ENCODE results near the gene MFAP1.
"Not testable (repeated sequence)": the region's sequence is repeated elsewhere in the genome, so short reads cannot be mapped to it uniquely, and the experiment has no call there.

The MFAP1 gene

GRCh38 chr15:43824302-43825246 is at the start of gene MFAP1:
Gene MFAP1 (minus strand): TSS chr15:43824690. CDS start chr15:43824569, 121 bp downstream.
- peak; percentile 84 for DNase-seq (ENCODE audit: low read depth)

- DNase-seq (ENCODE audit: low read depth) = no peak
Observed at GRCh38 chr15:43873651-43874050, 49.2 kb upstream of the MFAP1 start.

- no peak for DNase-seq (ENCODE audit: low read depth)
Observed at GRCh38 chr15:43872416-43873020, 48.0 kb upstream of the MFAP1 start.

- DNase-seq (ENCODE audit: low read depth) = no peak
Observed at GRCh38 chr15:43871835-43872234, 47.3 kb upstream of the MFAP1 start.

- DNase-seq (ENCODE audit: low read depth) = no peak
Observed at GRCh38 chr15:43868406-43868805, 43.9 kb upstream of the MFAP1 start.

GRCh38 chr15:43867096-43867495 is 42.6 kb upstream of the MFAP1 start:
- DNase-seq (ENCODE audit: low read depth) = no peak

GRCh38 chr15:43866636-43867035 is 42.1 kb upstream of the MFAP1 start:
- not testable (repeated sequence) for DNase-seq (ENCODE audit: low read depth)

- no peak for DNase-seq (ENCODE audit: low read depth)
Observed at GRCh38 chr15:43859546-43859945, 35.1 kb upstream of the MFAP1 start.

- no peak for DNase-seq (ENCODE audit: low read depth)
Observed at GRCh38 chr15:43854801-43855200, 30.3 kb upstream of the MFAP1 start.

- DNase-seq (ENCODE audit: low read depth) = no peak
Observed at GRCh38 chr15:43852607-43853006, 28.1 kb upstream of the MFAP1 start.

GRCh38 chr15:43851251-43851650 is 26.8 kb upstream of the MFAP1 start:
- DNase-seq (ENCODE audit: low read depth) = no peak

- no peak for DNase-seq (ENCODE audit: low read depth)
Observed at GRCh38 chr15:43845421-43845820, 20.9 kb upstream of the MFAP1 start.

GRCh38 chr15:43832485-43832884 is 8.0 kb upstream of the MFAP1 start:
- DNase-seq (ENCODE audit: low read depth) = not testable (repeated sequence)

- not testable (repeated sequence) for DNase-seq (ENCODE audit: low read depth)
Observed at GRCh38 chr15:43831519-43832052, 7.1 kb upstream of the MFAP1 start.

GRCh38 chr15:43830691-43831275 is 6.3 kb upstream of the MFAP1 start:
- DNase-seq (ENCODE audit: low read depth) = not testable (repeated sequence)

GRCh38 chr15:43829951-43830540 is 5.6 kb upstream of the MFAP1 start:
- not testable (repeated sequence) for DNase-seq (ENCODE audit: low read depth)

- DNase-seq (ENCODE audit: low read depth) = no peak
Observed at GRCh38 chr15:43828061-43828657, 3.7 kb upstream of the MFAP1 start.

- DNase-seq (ENCODE audit: low read depth) = peak; percentile 56
Observed at GRCh38 chr15:43826508-43827341, 2.2 kb upstream of the MFAP1 start, which contains the start of gene WDR76. Gene WDR76 (plus strand): TSS chr15:43827002. CDS start chr15:43827033, 31 bp downstream.

GRCh38 chr15:43826029-43826507 is 1.6 kb upstream of the MFAP1 start:
- no peak for DNase-seq (ENCODE audit: low read depth)

- DNase-seq (ENCODE audit: low read depth) = not testable (repeated sequence)
Observed at GRCh38 chr15:43825305-43825704, 815 bp upstream of the MFAP1 start.

- no peak for DNase-seq (ENCODE audit: low read depth)
Observed at GRCh38 chr15:43821505-43821904, 3.0 kb downstream of the MFAP1 start.

Data from activated T-helper 9 cell treated with anti-CD3 and anti-CD28 coated beads, Interleukin-2, amount 50 U/mL, for 16 hours (primary cell).